Lower leg skin (tissue), 4 donors: ENCODE results near the gene FNDC3A. TPM values are rescaled to one million over a fixed set of nuclear protein-coding genes. Genes with fewer than 3 reads are reported as not detected.
"Not testable (repeated sequence)": the region's sequence is repeated elsewhere in the genome, so short reads cannot be mapped to it uniquely, and the experiment has no call there.

Source experiments
- DNase-seq, 2 donors: peaks; one replicate each; pipeline ENCODE4 v3.0.0-alpha.2; 2019; ENCODE audit warnings: low spot score in 2 of 2
- H3K4me3 ChIP-seq: fragments of 200-600 bp; sonication (generic); 2 replicates; pipeline ENCODE4 v1.5.1; 2017; ENCODE audit warnings: mild to moderate bottlenecking, low read depth; ENCODE audit not compliant: poor library complexity, severe bottlenecking
- CTCF ChIP-seq, 3 donors: fragments of 450-650 bp; IDR thresholded peaks; one replicate each; pipeline ENCODE4 v1.5.1; 2016; ENCODE audit warnings: antibody characterized with exemption in 3 of 3, mild to moderate bottlenecking in 3 of 3, moderate library complexity in 2 of 3
- POLR2A ChIP-seq, 2 donors: fragments of 450-650 bp; IDR thresholded peaks; one replicate each; pipeline ENCODE4 v1.6.1; 2016 to 2017; ENCODE audit warnings: antibody characterized with exemption in 2 of 2, mild to moderate bottlenecking in 1 of 2, moderate library complexity in 1 of 2
- WGBS, 2 donors: methylation state at CpG; one replicate each; pipeline ENCODE4 v1.1.5; 2018; 5-methylcytosine and 5-hydroxymethylcytosine counted together
- intact Hi-C: fragments of 100-400 bp; cut with DNase I; formaldehyde crosslinking; loops from one replicate; pipeline ENCODE4 v1.15.0; 2023; ENCODE audit warnings: low total_unique reads
- total RNA-seq, 4 donors: library from RNA; depleted of rRNA; stranded (reverse); fragments of >200 nt; gene quantifications; one replicate each; pipeline ENCODE4 v1.1.0, GENCODE V29; 2016

The FNDC3A gene
- total RNA-seq, 4 donors from 2014 or later, result 11.4 to 25.5 (median 15.5) TPM

GRCh38 chr13:49112782-49113525, 137.2 kb downstream of the FNDC3A start:
- TF ChIP-seq CTCF (IDR thresholded peaks at IDR 0.05) (no peak), POLR2A (IDR thresholded peaks at IDR 0.05) (no peak)
- no peak for DNase-seq
- 54 to 57% methylated on average over 5 of the region's 5 CpGs for WGBS, 2 donors
- no peak overlapping the region for H3K4me3 ChIP-seq
- intact Hi-C loops, result no loop called here

GRCh38 chr13:49113526-49114286, 138.0 kb downstream of the FNDC3A start:
- H3K4me3 ChIP-seq, result no peak overlapping the region
- 8 to 18% methylated on average over 1 of the region's 1 CpG for WGBS, 2 donors
- TF ChIP-seq POLR2A (IDR thresholded peaks at IDR 0.05), result no peak
- no peak for TF ChIP-seq CTCF (IDR thresholded peaks at IDR 0.05)
- intact Hi-C loops, result no loop called here
- DNase-seq, result no peak

DNA sequence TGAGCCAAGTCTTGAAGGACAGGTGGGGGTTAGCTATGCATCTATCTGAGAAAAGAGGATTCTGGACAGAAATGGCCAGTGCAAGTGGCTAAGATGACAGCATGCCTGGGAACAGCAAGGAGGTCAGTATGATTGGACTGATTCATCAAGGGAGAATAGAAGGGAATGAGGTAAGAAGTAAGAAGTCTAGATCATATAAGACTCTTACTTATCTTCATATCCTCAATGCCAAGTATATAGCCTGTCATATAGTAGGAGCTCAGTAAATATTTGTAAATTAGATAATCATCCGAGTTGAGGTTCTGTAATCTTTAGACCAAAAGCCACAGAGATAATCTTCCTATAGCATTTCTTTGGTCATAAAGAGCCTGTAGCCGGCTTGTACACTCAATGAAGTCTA, 141.2 kb downstream of the FNDC3A start:
- H3K4me3 ChIP-seq, result no peak overlapping the region
- TF ChIP-seq POLR2A (IDR thresholded peaks at IDR 0.05) (no peak), CTCF (IDR thresholded peaks at IDR 0.05) (no peak)
- intact Hi-C loops, result no loop called here
- whole genome bisulfite sequencing, 2 donors, result 97 to 99% methylated on average over 2 of the region's 2 CpGs
- DNase-seq, result no peak

DNA sequence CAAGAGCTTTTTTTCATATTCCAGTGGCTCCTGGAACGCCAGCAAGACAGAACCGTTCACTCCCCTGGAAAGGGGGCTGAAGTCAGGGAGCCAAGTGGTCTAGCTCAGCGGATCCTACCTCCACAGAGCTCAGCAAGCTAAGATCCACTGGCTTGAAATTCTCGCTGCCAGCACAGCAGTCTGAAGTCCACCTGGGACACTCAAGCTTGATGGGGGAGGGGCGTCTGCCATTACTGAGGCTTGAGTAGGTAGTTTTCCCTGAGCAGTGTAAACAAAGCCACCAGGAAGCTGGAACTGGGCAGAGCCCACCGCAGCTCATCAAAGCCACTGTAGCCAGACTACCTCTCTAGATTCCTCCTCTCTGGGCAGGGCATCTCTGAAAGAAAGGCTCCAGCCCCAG, 142.7 kb downstream of the FNDC3A start:
- 96 to 100% methylated on average over 5 to 6 of the region's 6 CpGs for WGBS, 2 donors
- intact Hi-C loops, DNase-seq, H3K4me3 ChIP-seq: not testable (repeated sequence)

GRCh38 chr13:49124693-49125304, 149.1 kb downstream of the FNDC3A start:
- H3K4me3 ChIP-seq, result no peak overlapping the region
- intact Hi-C loops, result no loop called here
- 77 to 82% methylated on average over 5 of the region's 5 CpGs for WGBS, 2 donors
- TF ChIP-seq CTCF (IDR thresholded peaks at IDR 0.05) (no peak), POLR2A (IDR thresholded peaks at IDR 0.05) (no peak)
- no peak for DNase-seq

DNA sequence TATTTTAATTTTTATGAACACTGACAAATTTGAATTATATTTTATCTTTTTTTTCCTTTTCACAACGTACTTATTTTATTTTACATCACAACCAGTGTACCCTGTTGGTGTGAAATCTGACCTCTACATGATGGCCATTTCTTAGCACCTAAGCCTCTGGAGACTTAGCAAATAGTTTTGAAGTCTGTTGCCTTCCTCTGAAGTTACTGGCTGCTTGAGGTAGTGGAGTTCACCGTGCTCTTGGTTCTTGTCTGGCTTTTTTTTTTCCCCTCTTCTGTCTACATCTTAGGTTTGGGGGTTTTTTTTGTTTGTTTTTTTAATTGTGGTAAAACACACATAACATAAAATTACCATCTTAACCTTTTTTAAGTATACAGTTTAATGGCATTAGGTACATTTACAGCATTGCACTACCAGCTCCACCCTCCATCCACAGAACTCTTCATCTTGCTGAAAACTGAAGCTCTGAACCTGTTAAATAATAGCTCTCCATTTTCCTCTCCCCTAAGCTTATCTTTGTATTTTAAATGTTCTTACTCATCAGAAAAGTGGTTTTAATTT, 150.3 kb downstream of the FNDC3A start:
- DNase-seq, result no peak
- TF ChIP-seq POLR2A (IDR thresholded peaks at IDR 0.05), result no peak
- 36 to 82% methylated on average over 2 of the region's 2 CpGs for WGBS, 2 donors
- intact Hi-C loops, result no loop called here
- H3K4me3 ChIP-seq, result no peak overlapping the region
